H9 (cell line): Measurements from ENCODE around the gene SDK2. TPM values are rescaled to one million over a fixed set of nuclear protein-coding genes. Genes with fewer than 3 reads are reported as not detected.

Source experiments
- DNase-seq: peaks from one replicate; pipeline ENCODE4 v3.0.0-alpha.2; 2017
- H2AFZ ChIP-seq: one replicate; pipeline ENCODE4 v1.6.1; 2013; ENCODE audit warnings: mild to moderate bottlenecking, low read length, control low read depth, moderate library complexity
- H2AK5ac ChIP-seq: 2 replicates; pipeline ENCODE4 v1.6.1; 2013; ENCODE audit warnings: low read length, control low read depth, mixed read lengths; ENCODE audit not compliant: insufficient read length
- H2BK120ac ChIP-seq: one replicate; pipeline ENCODE4 v1.6.1; 2013; ENCODE audit warnings: low read depth, mild to moderate bottlenecking, low read length, control low read depth, inconsistent platforms; ENCODE audit not compliant: poor library complexity, severe bottlenecking
- H2BK12ac ChIP-seq: 2 replicates; pipeline ENCODE4 v1.6.1; 2013; ENCODE audit warnings: low read length, control low read depth, mixed read lengths, low read depth; ENCODE audit not compliant: insufficient read length
- H2BK15ac ChIP-seq: 2 replicates; pipeline ENCODE4 v1.6.1; 2013; ENCODE audit warnings: low read depth, low read length, control low read depth
- H2BK20ac ChIP-seq: one replicate; pipeline ENCODE4 v1.6.1; 2013; ENCODE audit warnings: low read depth, mild to moderate bottlenecking, low read length, control low read depth, inconsistent platforms; ENCODE audit not compliant: poor library complexity, severe bottlenecking
- H2BK5ac ChIP-seq: 2 replicates; pipeline ENCODE4 v1.6.1; 2013; ENCODE audit warnings: low read length, control low read depth, mixed read lengths; ENCODE audit not compliant: insufficient read length
- H3K14ac ChIP-seq: 2 replicates; pipeline ENCODE4 v1.6.1; 2013; ENCODE audit warnings: low read length, control low read depth; ENCODE audit not compliant: insufficient read depth
- H3K18ac ChIP-seq: 2 replicates; pipeline ENCODE4 v1.6.1; 2013; ENCODE audit warnings: low read depth, mild to moderate bottlenecking, mixed read lengths, low read length, control low read depth; ENCODE audit not compliant: insufficient read length
- H3K23ac ChIP-seq: 2 replicates; pipeline ENCODE4 v1.6.1; 2013; ENCODE audit warnings: low read length, control low read depth, mixed read lengths, low read depth; ENCODE audit not compliant: insufficient read length
- H3K23me2 ChIP-seq: 2 replicates; pipeline ENCODE4 v1.6.1; 2013; ENCODE audit warnings: low read depth, mild to moderate bottlenecking, mixed read lengths, low read length, control low read depth; ENCODE audit not compliant: insufficient read length, poor library complexity, severe bottlenecking
- H3K27ac ChIP-seq: 2 replicates; pipeline ENCODE4 v1.5.1; 2013; ENCODE audit warnings: low read length, control low read depth, mixed read lengths, low read depth; ENCODE audit not compliant: insufficient read length
- H3K27me3 ChIP-seq: 2 replicates; pipeline ENCODE4 v1.6.1; 2013; ENCODE audit warnings: low read length, control low read depth, inconsistent platforms; ENCODE audit not compliant: insufficient read depth
- H3K4ac ChIP-seq: 2 replicates; pipeline ENCODE4 v1.6.1; 2013; ENCODE audit warnings: low read depth, mild to moderate bottlenecking, control low read depth, inconsistent platforms, low read length, moderate library complexity
- H3K4me1 ChIP-seq: 2 replicates; pipeline ENCODE4 v1.6.1; 2013; ENCODE audit warnings: low read length, control low read depth, inconsistent platforms; ENCODE audit not compliant: insufficient read depth
- H3K4me2 ChIP-seq: 2 replicates; pipeline ENCODE4 v1.6.1; 2013; ENCODE audit warnings: low read length, control low read depth, mixed read lengths; ENCODE audit not compliant: insufficient read length, insufficient read depth
- H3K56ac ChIP-seq: 2 replicates; pipeline ENCODE4 v1.6.1; 2013; ENCODE audit warnings: low read depth, mild to moderate bottlenecking, mixed read lengths, low read length, control low read depth; ENCODE audit not compliant: insufficient read length
- H3K79me1 ChIP-seq: 2 replicates; pipeline ENCODE4 v1.6.1; 2013; ENCODE audit warnings: low read depth, mild to moderate bottlenecking, moderate library complexity, low read length, control low read depth, inconsistent platforms; ENCODE audit not compliant: insufficient read depth, poor library complexity, severe bottlenecking
- H3K79me2 ChIP-seq: 2 replicates; pipeline ENCODE4 v1.6.1; 2013; ENCODE audit warnings: low read length, control low read depth, inconsistent platforms; ENCODE audit not compliant: insufficient read depth
- H3K9ac ChIP-seq: 2 replicates; pipeline ENCODE4 v1.6.1; 2013; ENCODE audit warnings: low read length, control low read depth, mixed read lengths; ENCODE audit not compliant: insufficient read length; ENCODE audit errors: extremely low read depth
- H3K9me3 ChIP-seq: one replicate; pipeline ENCODE4 v1.6.1; 2013; ENCODE audit warnings: low read depth, low read length, inconsistent platforms; ENCODE audit not compliant: control insufficient read depth
- H3T11ph ChIP-seq: one replicate; pipeline ENCODE4 v1.6.1; 2013; ENCODE audit warnings: mild to moderate bottlenecking, low read length, control low read depth, inconsistent platforms
- H4K20me1 ChIP-seq: one replicate; pipeline ENCODE4 v1.6.1; 2013; ENCODE audit not compliant: control insufficient read depth, insufficient read length, insufficient read depth
- H4K5ac ChIP-seq: 2 replicates; pipeline ENCODE4 v1.6.1; 2013; ENCODE audit warnings: low read depth, mild to moderate bottlenecking, mixed read lengths, low read length, control low read depth; ENCODE audit not compliant: insufficient read length
- H4K8ac ChIP-seq: replicated peaks from 2 replicates; pipeline ENCODE4 v1.6.1; 2013; ENCODE audit warnings: low read length, control low read depth, mixed read lengths, low read depth; ENCODE audit not compliant: insufficient read length
- H4K91ac ChIP-seq: 2 replicates; pipeline ENCODE4 v1.6.1; 2013; ENCODE audit warnings: low read depth, mild to moderate bottlenecking, moderate library complexity, mixed read lengths, low read length, control low read depth; ENCODE audit not compliant: insufficient read length
- H3K27ac Mint-ChIP-seq, 3 experiments: 2 replicates in 2 of 3; 3 replicates in 1 of 3; pipeline ENCODE4 v1.8.0; 2020 to 2021; ENCODE audit warnings: mixed read lengths in 3 of 3, mild to moderate bottlenecking in 1 of 3, moderate library complexity in 1 of 3
- H3K27me3 Mint-ChIP-seq: 2 replicates; pipeline ENCODE4 v1.8.0; 2021; ENCODE audit warnings: low read depth, mild to moderate bottlenecking, moderate library complexity, mixed read lengths
- H3K36me3 Mint-ChIP-seq, 3 experiments: 2 replicates in 2 of 3; 3 replicates in 1 of 3; pipeline ENCODE4 v1.8.0; 2020 to 2021; ENCODE audit warnings: low read depth in 3 of 3, mixed read lengths in 3 of 3; ENCODE audit not compliant: insufficient read depth in 1 of 3
- H3K4me1 Mint-ChIP-seq, 2 experiments: 2 replicates each; pipeline ENCODE4 v1.8.0; 2020; ENCODE audit warnings: mixed read lengths in 2 of 2
- H3K4me3 Mint-ChIP-seq, 2 experiments: 2 replicates in 1 of 2; 3 replicates in 1 of 2; pipeline ENCODE4 v1.8.0; 2020 to 2021; ENCODE audit warnings: mild to moderate bottlenecking in 2 of 2, mixed read lengths in 2 of 2, moderate library complexity in 1 of 2
- H3K9me3 Mint-ChIP-seq, 2 experiments: 2 replicates in 1 of 2; 3 replicates in 1 of 2; pipeline ENCODE4 v1.8.0; 2020; ENCODE audit warnings: mild to moderate bottlenecking in 2 of 2, mixed read lengths in 2 of 2, moderate library complexity in 1 of 2
- WGBS: extraction: QIAGEN DNeasy Blood & Tissue Kit; methylation state at CpG from one replicate; pipeline ENCODE4 v1.1.7; 2013; ENCODE audit warnings: missing lambda C conversion rate, low lambda C conversion rate, mixed read lengths; ENCODE audit not compliant: insufficient read length; ENCODE audit errors: extremely low coverage; 5-methylcytosine and 5-hydroxymethylcytosine counted together
- total RNA-seq: library from RNA; stranded (reverse); gene quantifications from 2 replicates; pipeline ENCODE4 v1.2.1, GENCODE V29; 2021
- TF ChIP-seq, protein P1 (sequence below): fragments of 200-600 bp; sonication (generic); conservative IDR thresholded peaks from 3 replicates; pipeline ENCODE4 v1.8.0; 2021; ENCODE audit warnings: antibody characterized with exemption, mild to moderate bottlenecking

The SDK2 gene
- total RNA-seq, 1 experiment from 2014 or later: 9.1 TPM

DNA sequence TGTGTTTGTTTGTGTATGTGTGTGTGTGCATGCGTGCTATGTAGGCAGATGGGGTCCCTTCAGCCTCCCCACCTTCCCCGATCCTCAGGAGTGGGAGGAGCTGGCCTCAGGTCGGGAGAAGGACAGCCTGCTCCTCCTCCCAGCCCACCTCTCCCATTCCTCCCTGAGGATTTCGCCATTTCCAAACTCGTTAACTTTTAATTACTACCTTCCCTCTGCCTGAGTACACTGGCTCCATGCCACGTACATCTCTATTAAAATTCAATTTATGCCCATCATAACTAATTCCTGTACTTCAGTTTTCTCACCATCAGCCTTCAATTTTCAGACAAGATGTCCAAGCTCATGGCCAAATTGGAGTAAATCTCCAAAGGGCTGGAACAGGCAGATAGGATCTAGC, 148.6 kb downstream of the SDK2 start:
- Histone ChIP-seq H4K5ac (no peak overlapping the region), H3K4ac (no peak overlapping the region), H2BK15ac (no peak overlapping the region), H3K4me2 (no peak overlapping the region), H2BK120ac (no peak overlapping the region), H2BK12ac (no peak overlapping the region), H3K56ac (no peak overlapping the region), H2BK20ac (no peak overlapping the region), H3K79me1 (no peaks in the 10 kb centered on the region), H3K23ac (no peak overlapping the region), H4K20me1 (peaks cover 2% of the 10 kb centered on the region), H3K9ac (no peak overlapping the region), H3K27me3 (no peaks in the 10 kb centered on the region), H3K23me2 (no peaks in the 10 kb centered on the region), H3K4me1 (no peaks in the 10 kb centered on the region; the same call in 1 of the 2 replicates), H3T11ph (no peak overlapping the region), H3K14ac (no peak overlapping the region), H3K27ac (no peak overlapping the region), H2AK5ac (no peak overlapping the region), H4K91ac (no peak overlapping the region), H3K9me3 (no peaks in the 10 kb centered on the region), H2AFZ (no peak overlapping the region), H3K18ac (no peak overlapping the region), H3K79me2 (no peaks in the 10 kb centered on the region), H2BK5ac (no peak overlapping the region), H4K8ac (no peak overlapping the region)
- peaks cover 5% of the 10 kb centered on the region for H3K27me3 Mint-ChIP-seq
- no peaks in the 10 kb centered on the region for H3K36me3 Mint-ChIP-seq
- H3K27ac Mint-ChIP-seq: no peak overlapping the region
- H3K9me3 Mint-ChIP-seq: no peaks in the 10 kb centered on the region
- H3K4me3 Mint-ChIP-seq: no peak overlapping the region
- no CpG with 5 or more reads among the region's 6 CpGs for WGBS
- H3K4me1 Mint-ChIP-seq: peaks cover 23 to 33% of the 10 kb centered on the region in 2 experiments
- TF ChIP-seq, protein P1, sequence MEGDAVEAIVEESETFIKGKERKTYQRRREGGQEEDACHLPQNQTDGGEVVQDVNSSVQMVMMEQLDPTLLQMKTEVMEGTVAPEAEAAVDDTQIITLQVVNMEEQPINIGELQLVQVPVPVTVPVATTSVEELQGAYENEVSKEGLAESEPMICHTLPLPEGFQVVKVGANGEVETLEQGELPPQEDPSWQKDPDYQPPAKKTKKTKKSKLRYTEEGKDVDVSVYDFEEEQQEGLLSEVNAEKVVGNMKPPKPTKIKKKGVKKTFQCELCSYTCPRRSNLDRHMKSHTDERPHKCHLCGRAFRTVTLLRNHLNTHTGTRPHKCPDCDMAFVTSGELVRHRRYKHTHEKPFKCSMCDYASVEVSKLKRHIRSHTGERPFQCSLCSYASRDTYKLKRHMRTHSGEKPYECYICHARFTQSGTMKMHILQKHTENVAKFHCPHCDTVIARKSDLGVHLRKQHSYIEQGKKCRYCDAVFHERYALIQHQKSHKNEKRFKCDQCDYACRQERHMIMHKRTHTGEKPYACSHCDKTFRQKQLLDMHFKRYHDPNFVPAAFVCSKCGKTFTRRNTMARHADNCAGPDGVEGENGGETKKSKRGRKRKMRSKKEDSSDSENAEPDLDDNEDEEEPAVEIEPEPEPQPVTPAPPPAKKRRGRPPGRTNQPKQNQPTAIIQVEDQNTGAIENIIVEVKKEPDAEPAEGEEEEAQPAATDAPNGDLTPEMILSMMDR: no peak
- no peak for DNase-seq
